ENCODE data around the gene CEP126. TPM values are rescaled to one million over a fixed set of nuclear protein-coding genes. Genes with fewer than 3 reads are reported as not detected.

Gene CEP126
- total RNA-seq, 4 donors from 2014 or later: 4.7 to 9.2 (median 7.1) TPM

DNA sequence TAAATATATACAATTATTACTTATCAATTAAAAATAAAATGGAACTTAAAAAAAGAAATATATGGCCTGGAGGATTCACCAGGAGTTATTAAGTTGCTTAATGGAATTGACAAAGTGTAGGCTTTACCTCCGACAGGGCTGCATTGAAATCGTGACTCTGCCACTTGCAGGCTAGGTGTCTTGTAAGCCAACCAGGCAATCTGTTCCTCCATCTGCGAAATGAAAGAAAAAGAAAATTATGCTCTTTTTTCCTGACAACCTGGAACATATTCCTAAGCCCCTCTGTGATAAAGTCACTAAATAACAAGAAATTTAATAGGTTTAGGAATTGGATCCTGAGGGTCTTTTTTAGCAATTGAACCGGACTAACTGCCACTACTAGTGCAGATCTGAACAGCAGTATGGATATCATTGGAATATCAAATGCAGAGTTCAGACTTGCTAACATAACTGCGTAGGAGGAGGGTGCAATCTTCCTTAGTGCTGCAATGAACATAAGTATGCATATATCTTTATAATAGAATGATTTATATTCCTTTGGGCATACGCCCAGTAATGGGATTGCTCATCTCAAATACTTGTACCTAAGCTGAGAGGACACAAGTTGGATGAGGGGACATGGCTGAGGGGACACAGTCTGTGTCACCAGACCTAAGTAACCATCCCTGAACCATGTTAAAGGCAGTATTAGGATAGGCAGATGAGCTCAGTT lies 42.5 kb upstream of the CEP126 start:
- Histone ChIP-seq H3K4me1 (no peaks in the 10 kb centered on the region), H3K27ac (no peak overlapping the region), H3K4me3 (no peak overlapping the region), H3K9me3 (no peaks in the 10 kb centered on the region), H3K36me3 (no peaks in the 10 kb centered on the region), H3K27me3 (no peaks in the 10 kb centered on the region)
- no peak for TF ChIP-seq POLR2A (IDR thresholded peaks at IDR 0.05)
- TF ChIP-seq, protein P1, sequence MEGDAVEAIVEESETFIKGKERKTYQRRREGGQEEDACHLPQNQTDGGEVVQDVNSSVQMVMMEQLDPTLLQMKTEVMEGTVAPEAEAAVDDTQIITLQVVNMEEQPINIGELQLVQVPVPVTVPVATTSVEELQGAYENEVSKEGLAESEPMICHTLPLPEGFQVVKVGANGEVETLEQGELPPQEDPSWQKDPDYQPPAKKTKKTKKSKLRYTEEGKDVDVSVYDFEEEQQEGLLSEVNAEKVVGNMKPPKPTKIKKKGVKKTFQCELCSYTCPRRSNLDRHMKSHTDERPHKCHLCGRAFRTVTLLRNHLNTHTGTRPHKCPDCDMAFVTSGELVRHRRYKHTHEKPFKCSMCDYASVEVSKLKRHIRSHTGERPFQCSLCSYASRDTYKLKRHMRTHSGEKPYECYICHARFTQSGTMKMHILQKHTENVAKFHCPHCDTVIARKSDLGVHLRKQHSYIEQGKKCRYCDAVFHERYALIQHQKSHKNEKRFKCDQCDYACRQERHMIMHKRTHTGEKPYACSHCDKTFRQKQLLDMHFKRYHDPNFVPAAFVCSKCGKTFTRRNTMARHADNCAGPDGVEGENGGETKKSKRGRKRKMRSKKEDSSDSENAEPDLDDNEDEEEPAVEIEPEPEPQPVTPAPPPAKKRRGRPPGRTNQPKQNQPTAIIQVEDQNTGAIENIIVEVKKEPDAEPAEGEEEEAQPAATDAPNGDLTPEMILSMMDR (IDR thresholded peaks at IDR 0.05): no peak
- intact Hi-C loops (cut with DNase I; ENCODE audit: low total_unique reads): no loop called here
- no peak for DNase-seq

DNA sequence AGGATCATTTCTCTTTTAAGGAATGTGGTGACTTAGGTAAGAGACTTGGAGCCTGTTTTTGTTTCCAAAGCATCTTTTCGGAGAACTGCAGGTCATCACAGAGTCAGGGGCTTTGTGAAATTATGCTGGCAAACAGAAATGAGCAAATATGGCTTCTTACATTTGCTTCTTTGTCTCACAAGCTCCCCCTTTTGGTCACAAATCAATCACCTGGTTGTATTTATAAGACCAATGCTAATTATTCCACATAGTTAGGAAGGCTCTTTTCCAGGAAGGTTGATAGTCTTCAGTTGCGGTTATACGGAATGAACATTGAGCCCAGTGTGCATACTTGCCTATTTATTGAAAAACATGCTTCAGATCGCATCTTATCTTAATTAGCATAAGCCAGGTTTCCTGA lies 34.6 kb upstream of the CEP126 start:
- no peaks in the 10 kb centered on the region for H3K4me1 ChIP-seq
- no peaks in the 10 kb centered on the region for H3K27me3 ChIP-seq
- H3K9me3 ChIP-seq: no peaks in the 10 kb centered on the region
- no peaks in the 10 kb centered on the region for H3K36me3 ChIP-seq
- no peak overlapping the region for H3K4me3 ChIP-seq
- no peak for TF ChIP-seq POLR2A (IDR thresholded peaks at IDR 0.05)
- TF ChIP-seq, protein P1 (IDR thresholded peaks at IDR 0.05): no peak
- DNase-seq: no peak
- intact Hi-C loops (cut with DNase I; ENCODE audit: low total_unique reads): no loop called here
- H3K27ac ChIP-seq: no peak overlapping the region

DNA sequence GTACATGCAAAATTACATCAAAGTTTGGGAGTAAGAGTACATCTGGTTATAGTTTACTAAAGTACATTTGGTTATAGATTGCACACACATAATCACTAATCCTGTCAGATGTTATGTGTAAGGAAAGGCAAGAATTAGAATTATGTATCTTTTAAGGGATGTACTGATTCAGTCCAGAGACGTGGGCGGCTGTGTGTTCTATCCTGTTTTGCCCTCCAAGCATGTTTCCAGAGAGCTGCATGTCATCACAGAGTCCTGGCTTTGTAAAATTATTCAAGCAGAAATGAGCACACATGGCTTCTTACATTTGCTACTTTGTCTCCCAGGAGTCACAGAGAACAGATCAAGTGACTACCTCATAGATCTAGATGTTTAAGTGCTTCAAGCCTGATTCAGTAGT lies 33.2 kb upstream of the CEP126 start:
- intact Hi-C loops (cut with DNase I; ENCODE audit: low total_unique reads): no loop called here
- no peaks in the 10 kb centered on the region for H3K9me3 ChIP-seq
- no peak overlapping the region for H3K27ac ChIP-seq
- DNase-seq: no peak
- no peaks in the 10 kb centered on the region for H3K4me1 ChIP-seq
- no peak for TF ChIP-seq POLR2A (IDR thresholded peaks at IDR 0.05)
- TF ChIP-seq, protein P1 (IDR thresholded peaks at IDR 0.05): no peak
- H3K36me3 ChIP-seq: no peaks in the 10 kb centered on the region
- no peaks in the 10 kb centered on the region for H3K27me3 ChIP-seq
- H3K4me3 ChIP-seq: no peak overlapping the region

DNA sequence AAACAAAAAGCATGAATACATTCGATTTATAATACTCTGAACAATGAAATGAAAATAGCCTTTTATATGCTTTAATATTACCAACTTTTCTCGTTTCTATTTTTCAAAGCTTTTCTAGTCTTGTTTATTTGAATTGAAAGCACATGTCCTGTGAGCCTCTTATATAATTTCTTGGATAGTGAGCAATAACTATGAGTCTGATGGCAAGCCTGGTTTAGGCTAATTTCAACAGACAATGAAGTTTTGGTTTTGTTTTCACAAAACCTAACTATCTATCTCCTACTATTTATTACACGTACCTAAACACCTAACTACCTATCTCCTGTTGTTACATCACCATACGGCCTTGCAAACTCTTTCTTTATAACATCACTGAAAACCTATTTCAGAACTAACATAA lies 29.2 kb upstream of the CEP126 start:
- Histone ChIP-seq H3K9me3 (no peaks in the 10 kb centered on the region), H3K4me3 (no peak overlapping the region), H3K27ac (no peak overlapping the region), H3K4me1 (no peaks in the 10 kb centered on the region), H3K27me3 (no peaks in the 10 kb centered on the region), H3K36me3 (no peaks in the 10 kb centered on the region)
- DNase-seq: no peak
- TF ChIP-seq, protein P1 (IDR thresholded peaks at IDR 0.05): no peak
- TF ChIP-seq POLR2A (IDR thresholded peaks at IDR 0.05): no peak
- intact Hi-C loops (cut with DNase I; ENCODE audit: low total_unique reads): no loop called here

DNA sequence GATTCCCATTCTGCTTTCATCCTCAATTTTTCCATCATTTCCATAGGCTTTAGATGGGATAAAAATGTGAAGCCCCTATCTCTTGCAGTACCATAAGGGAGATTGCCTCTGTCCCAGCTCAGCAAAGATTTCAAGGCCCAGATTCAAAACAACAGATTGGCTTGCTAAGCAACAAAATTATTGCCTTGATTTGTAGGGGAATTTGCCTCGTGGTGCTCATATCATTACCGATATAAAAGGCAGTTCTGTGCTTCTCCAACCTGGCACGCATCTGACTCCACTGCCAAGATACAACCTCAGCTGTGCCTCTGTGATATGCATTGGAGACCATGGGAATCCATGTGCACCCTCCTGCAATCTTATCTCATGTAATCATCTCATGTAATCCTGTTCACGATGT lies 25.0 kb upstream of the CEP126 start:
- H3K4me3 ChIP-seq: no peak overlapping the region
- no peak overlapping the region for H3K27ac ChIP-seq
- no peaks in the 10 kb centered on the region for H3K36me3 ChIP-seq
- H3K9me3 ChIP-seq: no peaks in the 10 kb centered on the region
- no peak for DNase-seq
- TF ChIP-seq, protein P1 (IDR thresholded peaks at IDR 0.05): no peak
- H3K27me3 ChIP-seq: no peaks in the 10 kb centered on the region
- H3K4me1 ChIP-seq: no peaks in the 10 kb centered on the region
- intact Hi-C loops (cut with DNase I; ENCODE audit: low total_unique reads): no loop called here

Data from uterus (tissue), 4 donors.